ENCODE measurements around the gene TMSB4Y.

TMSB4Y gene

GRCh38 chrY:13754661-13755060, 51.0 kb downstream of the TMSB4Y start:
- Histone ChIP-seq H3K56ac (ENCODE audit: low read length) (no peak overlapping the region), H2BK15ac (replicated peaks; ENCODE audit: low read depth) (no peak overlapping the region), H3K4me1 (ENCODE audit: control insufficient read depth, low read depth, low read length) (no peaks in the 10 kb centered on the region), H3K79me2 (ENCODE audit: control insufficient read depth, insufficient read depth, low read length) (no peaks in the 10 kb centered on the region), H3K36me3 (ENCODE audit: control insufficient read depth, insufficient read depth, low read length) (no peaks in the 10 kb centered on the region), H3K4me2 (ENCODE audit: low read length) (no peak overlapping the region), H3K79me1 (ENCODE audit: low read length) (no peaks in the 10 kb centered on the region), H3K18ac (ENCODE audit: low read length) (no peak overlapping the region), H2BK120ac (ENCODE audit: low read depth, low read length) (no peak overlapping the region), H3K27me3 (ENCODE audit: insufficient read depth, low read length, poor library complexity) (no peaks in the 10 kb centered on the region), H2AK5ac (ENCODE audit: low read length) (no peak overlapping the region), H3K4ac (ENCODE audit: low read depth, low read length) (no peak overlapping the region), H4K8ac (ENCODE audit: low read depth, low read length) (no peak overlapping the region), H2BK5ac (ENCODE audit: low read length) (no peak overlapping the region), H3K27ac (ENCODE audit: low read depth, low read length) (no peak overlapping the region), H4K5ac (ENCODE audit: low read length) (no peak overlapping the region), H3K9ac (ENCODE audit: low read length) (no peak overlapping the region), H3K23ac (ENCODE audit: low read length) (no peak overlapping the region), H3K4me3 (ENCODE audit: low read length) (no peak overlapping the region)
- peak; percentile 59 for DNase-seq
- no CpG with 5 or more reads among the region's 1 CpG for WGBS (ENCODE audit: extremely low coverage, insufficient coverage, low lambda C conversion rate)

Data from mesendoderm (in vitro differentiated cells).